Measurements from ENCODE around the gene TMEM60.

The TMEM60 gene

GRCh38 chr7:77799078-77799964, 1.1 kb upstream of the TMEM60 start:
- peak overlapping the region; percentile 86 for H3K27ac ChIP-seq
- TF ChIP-seq ZFX (IDR thresholded peaks at IDR 0.05; ENCODE audit: borderline replicate concordance) (no peak), CTCF (IDR thresholded peaks at IDR 0.05) (peak; percentile 69)

GRCh38 chr7:77797734-77798393, 370 bp downstream of the TMEM60 start:
- peak overlapping the region; percentile 86 for H3K27ac ChIP-seq
- TF ChIP-seq CTCF (IDR thresholded peaks at IDR 0.05) (no peak), ZFX (IDR thresholded peaks at IDR 0.05; ENCODE audit: borderline replicate concordance) (no peak)

- TF ChIP-seq CTCF (IDR thresholded peaks at IDR 0.05) = no peak
- no peak for TF ChIP-seq ZFX (IDR thresholded peaks at IDR 0.05; ENCODE audit: borderline replicate concordance)
- H3K27ac ChIP-seq = peak overlapping the region; percentile 86; the same call in 1 of the 2 replicates
These were observed 1.3 kb downstream of the TMEM60 start for GRCh38 chr7:77796960-77797359.

- no peak for TF ChIP-seq ZFX (IDR thresholded peaks at IDR 0.05; ENCODE audit: borderline replicate concordance)
- no peak for TF ChIP-seq CTCF (IDR thresholded peaks at IDR 0.05)
These were observed 2.1 kb downstream of the TMEM60 start for GRCh38 chr7:77796109-77796508.

DNA sequence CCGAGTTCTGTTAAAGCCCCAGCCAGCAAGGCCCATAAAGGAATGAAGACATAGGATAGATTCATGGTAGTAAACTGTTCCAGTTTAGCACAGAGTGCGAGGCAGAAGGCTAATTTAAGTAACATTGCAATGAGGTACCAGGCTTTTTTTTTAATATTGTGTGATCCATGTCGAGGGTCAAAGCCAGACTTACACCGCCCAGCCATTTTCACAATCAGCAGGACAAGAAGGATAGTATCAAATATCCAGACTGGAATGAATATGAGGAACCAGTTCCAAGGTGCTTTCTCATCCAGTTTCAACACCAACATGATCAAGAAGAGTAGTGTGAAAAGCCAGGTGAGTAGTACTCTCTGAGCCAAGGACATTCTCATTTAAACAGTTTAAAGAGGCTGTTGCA, 4.2 kb downstream of the TMEM60 start:
- no peak for TF ChIP-seq CTCF (IDR thresholded peaks at IDR 0.05)
- TF ChIP-seq ZFX (IDR thresholded peaks at IDR 0.05; ENCODE audit: borderline replicate concordance) = no peak
- H3K27ac ChIP-seq = no peak overlapping the region

More at GRCh38 chr7:77796109-77796508, 2.1 kb downstream of the TMEM60 start:
- no peak overlapping the region for H3K27ac ChIP-seq

DNA sequence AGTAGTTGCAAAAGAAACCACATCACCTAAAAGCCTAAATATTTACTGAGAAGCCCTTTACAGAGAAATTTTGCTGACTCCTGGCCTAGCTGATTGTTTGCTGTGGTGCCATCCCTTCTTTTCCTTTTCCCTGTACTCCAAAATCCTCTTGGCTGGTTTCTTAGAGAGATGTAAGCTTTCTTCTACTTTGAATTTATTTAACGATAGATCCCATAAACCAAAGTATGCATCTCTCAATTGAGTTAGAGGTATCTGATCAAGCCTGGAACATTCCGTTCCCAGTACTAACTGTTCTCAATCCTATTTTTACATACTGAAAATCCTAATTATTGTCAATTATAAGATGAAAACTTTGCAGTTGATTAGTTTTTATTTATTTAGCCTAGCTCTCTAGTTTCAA, 6.3 kb downstream of the TMEM60 start:
- TF ChIP-seq CTCF (IDR thresholded peaks at IDR 0.05) (no peak), ZFX (IDR thresholded peaks at IDR 0.05; ENCODE audit: borderline replicate concordance) (no peak)
- H3K27ac ChIP-seq = peak overlapping the region; percentile 83

DNA sequence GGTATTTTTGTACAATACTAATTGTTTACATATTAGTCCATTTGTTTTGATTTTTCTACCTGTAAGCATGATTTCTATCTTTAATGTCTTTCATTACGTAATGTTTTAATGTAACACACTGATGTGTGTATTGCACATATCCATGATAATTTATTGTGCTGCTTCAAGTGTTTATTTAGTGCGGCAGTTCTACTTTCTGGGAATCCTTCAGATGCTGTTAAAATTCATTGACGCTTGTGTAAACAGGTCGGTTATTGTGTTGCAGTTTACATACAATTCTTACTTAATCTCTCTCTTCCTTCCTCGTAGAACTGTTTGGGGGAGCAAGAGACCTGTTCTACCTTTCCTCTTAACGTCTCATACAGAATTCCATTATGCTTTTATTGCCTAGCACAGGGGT, 6.9 kb downstream of the TMEM60 start:
- TF ChIP-seq ZFX (IDR thresholded peaks at IDR 0.05; ENCODE audit: borderline replicate concordance) = no peak
- TF ChIP-seq CTCF (IDR thresholded peaks at IDR 0.05) = no peak
- peak overlapping the region; percentile 83 for H3K27ac ChIP-seq
